Colonic mucosa (tissue), 4 donors: ENCODE measurements around the gene SMIM24. TPM values are rescaled to one million over a fixed set of nuclear protein-coding genes. Genes with fewer than 3 reads are reported as not detected.
"Not testable (repeated sequence)": the region's sequence is repeated elsewhere in the genome, so short reads cannot be mapped to it uniquely, and the experiment has no call there.

Source experiments
- DNase-seq: peaks from one replicate; pipeline ENCODE4 v3.0.0-alpha.2; 2020
- H3K27ac ChIP-seq: fragments of 200-600 bp; one replicate; pipeline ENCODE4 v1.8.0; 2021
- H3K27me3 ChIP-seq: fragments of 200-600 bp; one replicate; pipeline ENCODE4 v1.8.0; 2021
- H3K36me3 ChIP-seq: fragments of 200-600 bp; one replicate; pipeline ENCODE4 v1.8.0; 2021
- H3K4me1 ChIP-seq: fragments of 200-600 bp; one replicate; pipeline ENCODE4 v1.8.0; 2021; ENCODE audit warnings: mild to moderate bottlenecking
- H3K4me3 ChIP-seq: fragments of 200-600 bp; one replicate; pipeline ENCODE4 v1.8.0; 2021
- H3K9ac ChIP-seq, 2 donors: one replicate each; pipeline ENCODE4 v1.7.0; 2013; ENCODE audit warnings: control low read depth in 2 of 2, low read depth in 2 of 2, low read length in 2 of 2
- H3K9me3 ChIP-seq: fragments of 200-600 bp; one replicate; pipeline ENCODE4 v1.8.0; 2021
- CTCF ChIP-seq: fragments of 200-600 bp; IDR thresholded peaks from one replicate; pipeline ENCODE4 v1.8.0; 2022; ENCODE audit warnings: antibody characterized with exemption, mild to moderate bottlenecking
- intact Hi-C: fragments of 100-400 bp; cut with DNase I; formaldehyde crosslinking; loops from one replicate; pipeline ENCODE4 v1.14.1; 2022
- total RNA-seq, 2 donors: library from RNA; stranded (reverse); fragmentation: NEBNext Ultra II Directional in 1 of 2; extraction: Animal tissue kit (Norgen Biotek cat#: 25700) in 1 of 2; gene quantifications; one replicate each; pipeline ENCODE4 v1.2.1, GENCODE V29; 2021
- donor health status: healthy.
- donor health status: DM: no; HTN: no; CAD: no.
- donor health status: DM: no; HTN: no; CAD: no.

The SMIM24 gene
- total RNA-seq, 2 donors from 2014 or later: 16.1 to 59.0 TPM

- TF ChIP-seq CTCF: no peak
- DNase-seq: no peak
- H3K4me1 ChIP-seq: peaks cover 5% of the 10 kb centered on the region
- H3K9ac ChIP-seq: no peak overlapping the region
- no peak overlapping the region for H3K27ac ChIP-seq
- intact Hi-C loops: no loop called here
- H3K36me3 ChIP-seq: no peaks in the 10 kb centered on the region
- no peaks in the 10 kb centered on the region for H3K27me3 ChIP-seq
- H3K4me3 ChIP-seq: no peak overlapping the region
- H3K9me3 ChIP-seq: no peaks in the 10 kb centered on the region
Measured at GRCh38 chr19:3509566-3509989, 29.3 kb upstream of the SMIM24 start.

GRCh38 chr19:3508771-3509535 is 28.6 kb upstream of the SMIM24 start:
- no peak for DNase-seq
- H3K4me3 ChIP-seq: no peak overlapping the region
- intact Hi-C loops: no loop called here
- no peaks in the 10 kb centered on the region for H3K27me3 ChIP-seq
- no peak overlapping the region for H3K9ac ChIP-seq
- no peaks in the 10 kb centered on the region for H3K36me3 ChIP-seq
- no peak for TF ChIP-seq CTCF
- H3K9me3 ChIP-seq: no peaks in the 10 kb centered on the region
- H3K27ac ChIP-seq: no peak overlapping the region
- peaks cover 5% of the 10 kb centered on the region for H3K4me1 ChIP-seq

GRCh38 chr19:3508121-3508661 is 27.9 kb upstream of the SMIM24 start:
- H3K9ac ChIP-seq, H3K27ac ChIP-seq, H3K4me1 ChIP-seq, H3K27me3 ChIP-seq, H3K36me3 ChIP-seq, H3K4me3 ChIP-seq, intact Hi-C loops, H3K9me3 ChIP-seq, DNase-seq: not testable (repeated sequence)

- Histone ChIP-seq H3K4me1 (peaks cover 5% of the 10 kb centered on the region), H3K27me3 (no peaks in the 10 kb centered on the region)
Measured at GRCh38 chr19:3507371-3508120, 27.2 kb upstream of the SMIM24 start.

GRCh38 chr19:3506384-3507340 is 26.3 kb upstream of the SMIM24 start:
- Histone ChIP-seq H3K4me3 (peak overlapping the region; percentile 74), H3K4me1 (peaks cover 5% of the 10 kb centered on the region), H3K36me3 (no peaks in the 10 kb centered on the region), H3K9ac (peak overlapping the region; percentile 82 to 92), H3K27me3 (no peaks in the 10 kb centered on the region), H3K27ac (peak overlapping the region; percentile 69), H3K9me3 (no peaks in the 10 kb centered on the region)
- peak; percentile 45 for DNase-seq
- no peak for TF ChIP-seq CTCF
- intact Hi-C loops: no loop called here

More at GRCh38 chr19:3507371-3508120, 27.2 kb upstream of the SMIM24 start:
- H3K27ac ChIP-seq: no peak overlapping the region
- intact Hi-C loops: no loop called here
- H3K36me3 ChIP-seq: no peaks in the 10 kb centered on the region
- no peak for TF ChIP-seq CTCF
- H3K9me3 ChIP-seq: no peaks in the 10 kb centered on the region
- peak overlapping the region; percentile 82 to 92 for H3K9ac ChIP-seq
- H3K4me3 ChIP-seq: peak overlapping the region; percentile 74
- DNase-seq: peak; percentile 45
